ENCODE measurements around the gene NDUFA13. TPM values are rescaled to one million over a fixed set of nuclear protein-coding genes. Genes with fewer than 3 reads are reported as not detected.

Gene NDUFA13
- total RNA-seq, 1 donor from 2014 or later: 294 TPM

DNA sequence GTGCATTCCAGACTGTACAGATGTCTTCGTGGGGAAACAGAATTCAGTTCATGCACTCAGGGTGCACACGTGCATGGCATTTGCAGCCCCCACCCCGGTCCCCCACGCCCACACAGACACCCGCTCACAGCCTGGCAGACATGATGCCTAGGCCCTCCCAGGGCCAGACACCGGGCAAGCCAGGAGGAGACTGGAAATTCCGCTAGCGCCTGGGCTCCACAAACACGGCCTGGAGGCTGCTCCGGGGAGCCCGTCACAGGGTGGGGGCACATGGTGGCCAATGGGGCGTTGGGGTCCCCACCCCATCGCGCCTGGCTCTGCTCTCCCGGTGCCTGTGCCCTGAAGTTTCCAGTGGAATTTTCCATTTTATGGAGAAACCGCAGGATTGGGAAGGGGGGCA lies 25.6 kb downstream of the NDUFA13 start:
- intact Hi-C loops (cut with micrococcal nuclease): loop anchor here (5.0 kb wide), 1 partner anchor 56 kb away; no protein-coding TSS in a partner anchor
- DNase-seq (no peak), ATAC-seq (ENCODE audit: low read depth) (no peak)
- Mint-ChIP-seq H3K27ac (no peak overlapping the region), H3K4me3 (no peak overlapping the region), H3K9me3 (no peaks in the 10 kb centered on the region), H3K4me1 (peaks cover 28% of the 10 kb centered on the region), H3K36me3 (ENCODE audit: low read depth) (no peaks in the 10 kb centered on the region), H3K27me3 (peaks cover 20% of the 10 kb centered on the region)
- TF ChIP-seq, protein P1, sequence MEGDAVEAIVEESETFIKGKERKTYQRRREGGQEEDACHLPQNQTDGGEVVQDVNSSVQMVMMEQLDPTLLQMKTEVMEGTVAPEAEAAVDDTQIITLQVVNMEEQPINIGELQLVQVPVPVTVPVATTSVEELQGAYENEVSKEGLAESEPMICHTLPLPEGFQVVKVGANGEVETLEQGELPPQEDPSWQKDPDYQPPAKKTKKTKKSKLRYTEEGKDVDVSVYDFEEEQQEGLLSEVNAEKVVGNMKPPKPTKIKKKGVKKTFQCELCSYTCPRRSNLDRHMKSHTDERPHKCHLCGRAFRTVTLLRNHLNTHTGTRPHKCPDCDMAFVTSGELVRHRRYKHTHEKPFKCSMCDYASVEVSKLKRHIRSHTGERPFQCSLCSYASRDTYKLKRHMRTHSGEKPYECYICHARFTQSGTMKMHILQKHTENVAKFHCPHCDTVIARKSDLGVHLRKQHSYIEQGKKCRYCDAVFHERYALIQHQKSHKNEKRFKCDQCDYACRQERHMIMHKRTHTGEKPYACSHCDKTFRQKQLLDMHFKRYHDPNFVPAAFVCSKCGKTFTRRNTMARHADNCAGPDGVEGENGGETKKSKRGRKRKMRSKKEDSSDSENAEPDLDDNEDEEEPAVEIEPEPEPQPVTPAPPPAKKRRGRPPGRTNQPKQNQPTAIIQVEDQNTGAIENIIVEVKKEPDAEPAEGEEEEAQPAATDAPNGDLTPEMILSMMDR (IDR thresholded peaks at IDR 0.05): no peak
- POLR2A ChIA-PET: interaction anchor here (0.6 to 1.0 kb wide), 2 partner anchors 16 to 84 kb away, joined by 3 to 4 read pairs; no protein-coding TSS in a partner anchor
- CTCF ChIA-PET: no interaction called here

DNA sequence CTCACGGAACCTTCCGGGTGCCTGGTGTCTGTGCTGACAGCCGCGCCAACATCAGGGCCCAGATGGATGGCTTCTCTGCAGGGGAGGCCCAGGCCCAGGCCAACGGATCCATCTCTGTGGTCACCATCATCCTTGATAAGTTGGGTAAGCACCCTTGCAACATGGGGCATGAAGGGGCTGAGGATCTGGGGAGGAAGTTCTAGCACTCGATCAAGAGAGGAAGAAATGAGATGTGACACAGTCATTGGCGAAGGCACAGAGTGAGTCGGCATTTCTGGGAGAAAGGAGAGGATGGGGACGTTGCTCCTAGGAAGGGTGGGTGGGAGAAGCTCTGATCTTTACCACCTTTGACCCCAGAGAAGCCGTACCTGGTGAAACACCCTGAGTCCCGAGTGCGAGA lies 26.5 kb downstream of the NDUFA13 start:
- Mint-ChIP-seq H3K27ac (no peak overlapping the region), H3K27me3 (peaks cover 20% of the 10 kb centered on the region)
- intact Hi-C loops (cut with micrococcal nuclease): loop anchor here (5.0 kb wide), 1 partner anchor 55 kb away; no protein-coding TSS in a partner anchor

DNA sequence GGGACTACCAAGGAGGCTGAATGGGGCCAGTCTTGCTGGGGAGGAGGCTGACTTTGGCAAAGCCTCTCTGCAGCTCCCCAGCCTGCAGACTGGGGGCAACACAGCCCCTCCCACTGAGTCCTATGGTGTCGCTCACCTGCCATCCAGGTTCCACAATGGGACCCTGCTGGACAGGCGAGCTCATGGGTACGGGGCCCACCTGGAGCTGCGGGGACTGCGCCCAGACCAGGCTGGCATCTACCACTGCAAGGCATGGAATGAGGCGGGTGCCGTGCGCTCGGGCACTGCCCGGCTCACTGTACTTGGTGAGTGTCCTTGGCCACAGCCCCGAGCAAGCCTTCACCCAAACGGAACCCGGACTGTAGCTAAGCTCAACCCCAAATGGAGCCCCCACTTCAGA lies 27.1 kb downstream of the NDUFA13 start:
- H3K4me3 Mint-ChIP-seq: no peak overlapping the region
- no peak overlapping the region for H3K27ac Mint-ChIP-seq
- H3K4me1 Mint-ChIP-seq: peaks cover 22% of the 10 kb centered on the region
- DNase-seq (no peak), ATAC-seq (ENCODE audit: low read depth) (no peak)
- peaks cover 17% of the 10 kb centered on the region for H3K27me3 Mint-ChIP-seq
- ChIA-PET CTCF (interaction anchor here (0.6 to 1.6 kb wide), 2 partner anchors 11 to 250 kb away, joined by 3 to 5 read pairs; no protein-coding TSS in a partner anchor), POLR2A (no interaction called here)
- intact Hi-C loops (cut with micrococcal nuclease): loop anchor here (5.0 kb wide), 1 partner anchor 54 kb away; no protein-coding TSS in a partner anchor
- no peaks in the 10 kb centered on the region for H3K36me3 Mint-ChIP-seq (ENCODE audit: low read depth)
- TF ChIP-seq, protein P1 (IDR thresholded peaks at IDR 0.05): no peak
- no peaks in the 10 kb centered on the region for H3K9me3 Mint-ChIP-seq

More for the DNA sequence above, 26.5 kb downstream of the NDUFA13 start:
- DNase-seq (no peak), ATAC-seq (ENCODE audit: low read depth) (no peak)
- ChIA-PET CTCF (interaction anchor here (1.6 kb wide), 1 partner anchor 10 kb away, joined by 5 read pairs; no protein-coding TSS in a partner anchor), POLR2A (no interaction called here)
- peaks cover 25% of the 10 kb centered on the region for H3K4me1 Mint-ChIP-seq
- H3K9me3 Mint-ChIP-seq: no peaks in the 10 kb centered on the region
- no peak overlapping the region for H3K4me3 Mint-ChIP-seq
- no peaks in the 10 kb centered on the region for H3K36me3 Mint-ChIP-seq (ENCODE audit: low read depth)
- TF ChIP-seq, protein P1 (IDR thresholded peaks at IDR 0.05): no peak

DNA sequence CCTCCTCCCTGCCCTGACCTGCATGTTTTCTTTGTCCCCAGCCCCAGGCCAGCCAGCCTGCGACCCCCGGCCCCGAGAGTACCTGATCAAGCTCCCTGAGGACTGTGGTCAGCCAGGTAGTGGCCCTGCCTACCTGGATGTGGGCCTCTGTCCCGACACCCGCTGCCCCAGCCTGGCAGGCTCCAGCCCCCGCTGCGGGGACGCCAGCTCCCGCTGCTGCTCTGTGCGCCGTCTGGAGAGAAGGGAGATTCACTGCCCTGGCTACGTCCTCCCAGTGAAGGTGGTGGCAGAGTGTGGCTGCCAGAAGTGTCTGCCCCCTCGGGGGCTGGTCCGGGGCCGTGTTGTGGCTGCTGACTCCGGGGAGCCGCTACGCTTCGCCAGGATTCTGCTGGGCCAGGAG lies 27.6 kb downstream of the NDUFA13 start:
- no peak for DNase-seq
- POLR2A ChIA-PET: no interaction called here

DNA sequence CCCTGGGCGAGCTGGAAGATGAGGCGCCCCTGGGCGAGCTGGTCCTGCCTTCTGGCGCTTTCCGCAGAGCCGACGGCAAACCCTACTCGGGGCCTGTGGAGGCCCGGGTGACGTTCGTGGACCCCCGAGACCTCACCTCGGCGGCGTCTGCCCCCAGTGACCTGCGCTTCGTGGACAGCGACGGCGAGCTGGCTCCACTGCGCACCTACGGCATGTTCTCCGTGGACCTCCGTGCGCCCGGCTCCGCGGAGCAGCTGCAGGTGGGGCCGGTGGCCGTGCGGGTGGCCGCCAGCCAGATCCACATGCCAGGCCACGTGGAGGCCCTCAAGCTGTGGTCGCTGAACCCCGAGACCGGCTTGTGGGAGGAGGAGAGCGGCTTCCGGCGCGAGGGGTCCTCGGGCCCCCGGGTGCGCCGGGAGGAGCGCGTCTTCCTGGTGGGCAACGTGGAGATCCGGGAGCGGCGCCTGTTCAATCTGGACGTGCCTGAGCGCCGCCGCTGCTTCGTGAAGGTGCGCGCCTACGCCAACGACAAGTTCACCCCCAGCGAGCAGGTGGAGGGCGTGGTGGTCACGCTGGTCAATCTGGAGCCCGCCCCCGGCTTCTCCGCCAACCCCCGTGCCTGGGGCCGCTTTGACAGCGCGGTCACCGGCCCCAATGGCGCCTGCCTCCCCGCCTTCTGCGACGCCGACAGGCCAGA lies 28.4 kb downstream of the NDUFA13 start:
- TF ChIP-seq, protein P1 (IDR thresholded peaks at IDR 0.05): no peak
- Mint-ChIP-seq H3K36me3 (ENCODE audit: low read depth) (no peaks in the 10 kb centered on the region), H3K9me3 (no peaks in the 10 kb centered on the region), H3K27me3 (peaks cover 15% of the 10 kb centered on the region), H3K27ac (no peak overlapping the region), H3K4me3 (no peak overlapping the region), H3K4me1 (peaks cover 12% of the 10 kb centered on the region)
- CTCF ChIA-PET: no interaction called here
- DNase-seq: no peak
- POLR2A ChIA-PET: no interaction called here
- intact Hi-C loops (cut with micrococcal nuclease): loop anchor here (5.0 kb wide), 1 partner anchor 53 kb away; no protein-coding TSS in a partner anchor
- ATAC-seq (ENCODE audit: low read depth): no peak

More for the DNA sequence above, 27.6 kb downstream of the NDUFA13 start:
- intact Hi-C loops (cut with micrococcal nuclease): loop anchor here (5.0 kb wide), 1 partner anchor 54 kb away; no protein-coding TSS in a partner anchor
- Mint-ChIP-seq H3K36me3 (ENCODE audit: low read depth) (no peaks in the 10 kb centered on the region), H3K27me3 (peaks cover 15% of the 10 kb centered on the region), H3K27ac (no peak overlapping the region), H3K4me3 (no peak overlapping the region), H3K4me1 (peaks cover 19% of the 10 kb centered on the region), H3K9me3 (no peaks in the 10 kb centered on the region)
- CTCF ChIA-PET: interaction anchor here (1.6 kb wide), 1 partner anchor 11 kb away, joined by 5 read pairs; no protein-coding TSS in a partner anchor
- TF ChIP-seq, protein P1 (IDR thresholded peaks at IDR 0.05): no peak
- no peak for ATAC-seq (ENCODE audit: low read depth)

Data from activated B cell treated with CpG ODN at 0.5 μM for 24 hours (primary cell).